HepG2 (cell line): ENCODE results near the gene JPT1. TPM values are rescaled to one million over a fixed set of nuclear protein-coding genes. Genes with fewer than 3 reads are reported as not detected.

Experiments
- AHDC1 ChIP-seq: sonication (generic); formaldehyde crosslinking; IDR thresholded peaks from 2 replicates; pipeline ENCODE4 v1.5.1; 2020; ENCODE audit warnings: mild to moderate bottlenecking, missing genetic modification reagents, borderline replicate concordance
- CBX5 ChIP-seq: sonication (generic); formaldehyde crosslinking; IDR thresholded peaks from 2 replicates; pipeline ENCODE4 v1.4.0; 2020; ENCODE audit warnings: missing genetic modification reagents, borderline replicate concordance
- HDAC2 ChIP-seq: sonication (generic); formaldehyde crosslinking; IDR thresholded peaks from 2 replicates; pipeline ENCODE4 v1.4.0; 2020; ENCODE audit warnings: missing genetic modification reagents
- HES4 ChIP-seq: sonication (generic); formaldehyde crosslinking; IDR thresholded peaks from 2 replicates; pipeline ENCODE4 v1.9.0; 2021; ENCODE audit warnings: mild to moderate bottlenecking, missing genetic modification reagents, borderline replicate concordance
- HIVEP1 ChIP-seq: sonication (generic); formaldehyde crosslinking; IDR thresholded peaks from 2 replicates; pipeline ENCODE4 v1.4.0; 2020; ENCODE audit warnings: mild to moderate bottlenecking, missing genetic modification reagents
- HNF4G ChIP-seq, 2 experiments: sonication (generic) in 1 of 2; formaldehyde crosslinking in 1 of 2; IDR thresholded peaks; 2 replicates each; pipeline versions ENCODE4 v1.4.0 to v1.6.1; 2011 to 2020; ENCODE audit warnings: borderline replicate concordance in 2 of 2, low read depth in 2 of 2, mild to moderate bottlenecking in 2 of 2, low read length in 1 of 2, missing genetic modification reagents in 1 of 2, moderate library complexity in 1 of 2
- KAT8 ChIP-seq: IDR thresholded peaks from 2 replicates; pipeline ENCODE4 v1.6.1; 2016; ENCODE audit warnings: missing genetic modification reagents, missing compliant biosample characterization
- KMT2B ChIP-seq: IDR thresholded peaks from 2 replicates; pipeline ENCODE4 v1.6.1; 2016; ENCODE audit warnings: missing genetic modification reagents, missing compliant biosample characterization
- PBX2 ChIP-seq: IDR thresholded peaks from 2 replicates; pipeline ENCODE4 v1.6.1; 2016; ENCODE audit warnings: control low read depth
- REST ChIP-seq, 2 experiments: IDR thresholded peaks; 2 replicates each; pipeline ENCODE4 v1.6.1; 2011 to 2012; ENCODE audit warnings: low read length in 2 of 2, borderline replicate concordance in 1 of 2, low read depth in 1 of 2, mild to moderate bottlenecking in 1 of 2, moderate library complexity in 1 of 2
- ZNF160 ChIP-seq: sonication (generic); formaldehyde crosslinking; IDR thresholded peaks from 2 replicates; pipeline ENCODE4 v1.8.0; 2022; ENCODE audit warnings: mild to moderate bottlenecking, inconsistent platforms, missing genetic modification reagents
- ZNF205 ChIP-seq: IDR thresholded peaks from 2 replicates; pipeline ENCODE4 v1.6.1; 2018; ENCODE audit warnings: missing biosample characterization, missing genetic modification reagents
- ZNF34 ChIP-seq: sonication (generic); formaldehyde crosslinking; IDR thresholded peaks from 2 replicates; pipeline ENCODE4 v1.4.0; 2020; ENCODE audit warnings: mild to moderate bottlenecking, missing genetic modification reagents, borderline replicate concordance
- ZNF597 ChIP-seq: sonication (generic); formaldehyde crosslinking; IDR thresholded peaks from 2 replicates; pipeline ENCODE4 v1.5.0; 2020; ENCODE audit warnings: missing genetic modification reagents
- ZNF841 ChIP-seq: sonication (generic); formaldehyde crosslinking; IDR thresholded peaks from 2 replicates; pipeline ENCODE4 v1.8.1; 2023; ENCODE audit warnings: missing genetic modification reagents, borderline replicate concordance
- polyA plus RNA-seq, 8 experiments: library from polyadenylated mRNA; depleted of rRNA in 3 of 8; stranded (reverse) in 7 of 8; unstranded in 1 of 8; fragments of >200 nt; fragmentation: Illumina TruSeq in 4 of 8; extraction: Trizol in 4 of 8; gene quantifications; 2 replicates each; pipeline versions ENCODE4 v1.2.1 to v1.2.3, GENCODE V29; 2011 to 2016; ENCODE audit warnings: low read depth in 4 of 8, missing spikeins in 1 of 8, mixed read lengths in 1 of 8; ENCODE audit not compliant: insufficient read depth in 1 of 8
- total RNA-seq, 5 experiments: library from RNA; depleted of rRNA; stranded (reverse); fragments of >200 nt; fragmentation: Illumina TruSeq; extraction: Trizol; gene quantifications; 2 replicates each; pipeline ENCODE4 v1.2.3, GENCODE V29; 2016; ENCODE audit warnings: low read depth in 1 of 5

JPT1 gene
- total and polyA plus RNA-seq, 2 of the 13 experiments (the other 11 are each of a cell fraction or from before 2014, with no cell fraction given), result 43.3 to 256 TPM

- TF ChIP-seq REST (IDR thresholded peaks at IDR 0.05; ENCODE audit: borderline replicate concordance in 1 of 2, low read depth in 1 of 2, low read length in 2 of 2) (no peak), KMT2B (peak; percentile 25; the same call in 1 of the 2 replicates), AHDC1 (CRISPR knock-in tag) (0 out of 2 replicates have a peak, but pooled peaks have one; percentile 20), ZNF160 (CRISPR knock-in tag) (0 out of 2 replicates have a peak, but pooled peaks have one; percentile 32), PBX2 (CRISPR knock-in tag) (no peak), KAT8 (peak; percentile 51; the same call in 1 of the 2 replicates), HES4 (CRISPR knock-in tag) (0 out of 2 replicates have a peak, but pooled peaks have one; percentile 12), ZNF34 (no peak), HNF4G (IDR thresholded peaks at IDR 0.05; ENCODE audit: borderline replicate concordance, low read depth, low read length) (0 out of 2 replicates have a peak, but pooled peaks have one; percentile 11), HNF4G (CRISPR knock-in tag; IDR thresholded peaks at IDR 0.05; ENCODE audit: borderline replicate concordance, low read depth) (no peak), HIVEP1 (CRISPR knock-in tag) (no peak; the same call in 1 of the 2 replicates), HDAC2 (CRISPR knock-in tag) (peak; percentile 66), ZNF841 (CRISPR knock-in tag) (no peak), CBX5 (CRISPR knock-in tag) (peak; percentile 33; the same call in 1 of the 2 replicates), ZNF205 (CRISPR knock-in tag) (0 out of 2 replicates have a peak, but pooled peaks have one; percentile 15), ZNF597 (CRISPR knock-in tag) (no peak)
These were observed 66.5 kb downstream of the JPT1 start, which contains the start of gene SLC16A5 (continued) for GRCh38 chr17:75087558-75088453.
